ENCODE measurements around the gene OTUD7B.

OTUD7B gene

DNA sequence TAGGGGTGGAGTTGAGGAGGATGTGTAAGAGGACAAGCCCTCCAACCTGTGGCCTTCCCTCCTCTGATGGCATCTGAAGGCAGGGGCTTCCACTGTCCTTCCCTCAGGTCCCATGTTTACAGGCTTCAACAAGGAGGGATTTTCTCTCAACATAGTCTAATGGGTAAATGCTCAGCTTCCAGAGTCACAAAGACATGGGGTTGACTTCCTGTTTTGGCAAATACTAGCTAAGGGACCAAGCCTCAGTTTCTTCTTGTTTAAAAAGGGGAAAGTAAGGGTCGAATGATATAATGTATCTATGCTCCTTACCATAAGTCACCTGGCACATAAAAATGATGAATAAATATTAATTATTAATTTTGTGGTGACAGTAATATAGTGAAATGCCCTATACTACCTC, 96.0 kb downstream of the OTUD7B start:
- no peak for FAIRE-seq

DNA sequence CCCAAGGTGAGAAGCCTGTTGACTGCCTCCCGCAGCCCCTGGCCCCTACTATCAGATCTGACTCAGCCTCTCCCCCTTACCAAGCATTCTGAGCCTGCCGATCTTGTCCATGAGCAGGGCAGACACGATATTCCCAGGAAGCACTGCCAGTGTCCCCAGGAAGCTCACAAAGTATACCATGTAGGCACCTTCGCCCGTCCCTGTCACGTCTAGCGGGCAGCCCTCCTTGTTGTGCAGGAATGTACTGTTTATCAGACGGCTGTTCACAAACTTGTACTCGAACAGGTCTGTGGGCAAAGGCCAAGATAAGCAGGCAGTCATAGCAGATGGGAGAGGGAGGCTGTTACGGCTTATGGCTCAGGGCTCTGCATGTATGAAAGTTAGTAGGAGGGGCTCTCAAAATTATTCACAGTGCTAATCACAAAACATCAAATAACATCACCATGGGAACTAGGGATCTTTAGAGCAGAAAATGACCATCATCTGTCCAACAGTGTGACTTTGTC, 103.9 kb downstream of the OTUD7B start:
- FAIRE-seq (no peak), DNase-seq (ENCODE audit: insufficient read length) (no peak)
- TF ChIP-seq POLR2A (IDR thresholded peaks at IDR 0.05; ENCODE audit: low read depth, low read length) (no peak), POLR2AphosphoS5 (IDR thresholded peaks at IDR 0.05; ENCODE audit: low read depth, low read length) (no peak), TAF1 (IDR thresholded peaks at IDR 0.05; ENCODE audit: borderline replicate concordance, low read depth, low read length) (no peak)

More for the DNA sequence above, 96.0 kb downstream of the OTUD7B start:
- no peak for TF ChIP-seq POLR2A (IDR thresholded peaks at IDR 0.05; ENCODE audit: low read depth, low read length)
- TF ChIP-seq TAF1 (IDR thresholded peaks at IDR 0.05; ENCODE audit: borderline replicate concordance, low read depth, low read length): no peak
- TF ChIP-seq POLR2AphosphoS5 (IDR thresholded peaks at IDR 0.05; ENCODE audit: low read depth, low read length): no peak
- DNase-seq (ENCODE audit: insufficient read length): no peak

DNA sequence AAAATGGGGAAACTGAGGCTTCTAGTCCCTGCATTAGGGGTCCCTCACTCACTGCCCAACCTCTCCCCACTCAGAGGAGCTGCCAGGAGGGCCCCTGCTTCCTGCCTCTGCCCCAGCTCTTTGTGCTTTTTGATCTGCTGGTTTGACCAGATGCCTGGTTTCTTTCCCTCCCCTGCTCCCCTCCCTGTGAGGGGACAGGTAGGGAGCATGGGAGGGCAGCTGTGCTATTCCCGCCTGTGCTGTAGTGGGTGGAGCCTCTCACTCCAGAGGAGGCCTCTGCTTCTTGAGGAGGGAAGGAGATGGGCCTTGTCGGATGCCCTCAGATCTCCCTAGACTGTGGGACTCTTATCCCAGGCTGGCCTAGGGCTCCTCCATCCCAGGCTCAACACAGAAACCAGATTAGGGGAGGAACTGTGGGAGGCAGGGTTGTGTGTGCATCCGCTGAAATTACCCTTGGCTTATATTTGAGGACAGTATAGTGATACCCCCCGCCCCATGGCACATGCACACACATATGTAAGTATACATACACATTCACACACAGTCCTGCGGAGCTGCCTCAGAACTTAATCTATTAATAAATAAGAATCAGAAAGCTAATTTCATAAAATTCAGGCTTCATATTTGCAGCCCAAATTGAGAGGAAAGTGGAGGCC, 106.6 kb downstream of the OTUD7B start:
- DNase-seq (ENCODE audit: insufficient read length) (no peak), FAIRE-seq (no peak)
- no peak for TF ChIP-seq TAF1 (IDR thresholded peaks at IDR 0.05; ENCODE audit: borderline replicate concordance, low read depth, low read length)
- no peak for TF ChIP-seq POLR2A (IDR thresholded peaks at IDR 0.05; ENCODE audit: low read depth, low read length)
- no peak for TF ChIP-seq POLR2AphosphoS5 (IDR thresholded peaks at IDR 0.05; ENCODE audit: low read depth, low read length)

DNA sequence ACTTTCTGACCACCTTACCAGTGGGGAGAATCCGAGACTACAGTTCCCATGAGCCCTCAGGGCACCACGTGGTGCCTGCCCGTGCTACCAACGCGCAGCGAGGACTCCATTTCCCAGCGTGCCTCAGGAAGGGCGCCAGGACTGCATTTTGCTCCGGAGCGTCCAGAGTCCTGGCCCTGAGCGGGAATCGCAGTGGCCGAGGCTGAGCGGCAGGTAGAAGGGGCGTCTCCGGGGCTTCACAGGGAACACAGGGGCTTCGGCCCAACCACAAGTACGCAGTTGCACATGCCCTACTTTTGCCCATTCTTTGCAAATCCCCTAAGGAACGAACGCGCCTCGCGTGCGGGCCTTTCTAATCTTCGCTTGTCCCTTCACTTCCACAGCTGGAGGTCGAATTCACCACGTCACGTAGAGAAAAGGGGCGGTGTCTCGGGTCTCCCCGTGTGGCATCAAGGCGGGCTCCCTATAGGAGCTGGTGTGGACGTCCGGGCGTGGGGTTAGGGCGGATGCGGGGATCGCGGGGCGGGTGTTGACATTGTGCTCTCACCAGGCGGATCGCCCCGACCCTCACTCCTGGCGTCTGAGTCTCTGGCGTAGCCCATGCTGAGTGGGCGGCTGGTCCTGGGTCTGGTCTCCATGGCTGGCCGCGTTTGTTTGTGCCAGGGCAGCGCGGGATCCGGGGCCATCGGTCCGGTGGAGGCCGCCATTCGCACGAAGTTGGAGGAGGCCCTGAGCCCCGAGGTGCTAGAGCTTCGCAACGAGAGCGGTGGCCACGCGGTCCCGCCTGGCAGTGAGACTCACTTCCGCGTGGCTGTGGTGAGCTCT, 110.9 kb downstream of the OTUD7B start, which contains the start of gene BOLA1:
Gene BOLA1, plus strand, starts transcription at position 109 of the 825 bp plus-strand sequence. Its CDS starts 492 bp downstream, at position 601.
- peak; percentile 99 for FAIRE-seq

DNA sequence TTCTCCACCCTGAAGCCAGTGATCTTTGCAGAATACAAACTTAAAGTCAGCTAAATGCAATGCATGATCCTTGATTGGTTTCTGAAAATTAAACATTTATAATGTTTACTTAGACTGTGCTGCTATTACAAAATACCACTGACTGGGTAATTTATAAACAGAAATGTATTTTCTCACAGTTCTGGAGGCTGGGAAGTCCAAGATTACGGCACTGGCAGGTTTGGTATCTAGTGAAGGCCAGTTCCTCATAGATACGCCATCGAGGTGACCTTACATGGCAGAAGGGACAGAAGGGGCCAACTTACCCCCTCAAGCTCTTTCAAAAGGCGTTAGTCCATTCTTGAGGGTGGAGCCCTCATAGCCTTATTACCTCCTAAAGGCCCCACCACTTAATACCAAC, 114.0 kb downstream of the OTUD7B start:
- TF ChIP-seq POLR2A (IDR thresholded peaks at IDR 0.05; ENCODE audit: low read depth, low read length) (no peak), POLR2AphosphoS5 (IDR thresholded peaks at IDR 0.05; ENCODE audit: low read depth, low read length) (no peak), TAF1 (IDR thresholded peaks at IDR 0.05; ENCODE audit: borderline replicate concordance, low read depth, low read length) (no peak)
- FAIRE-seq (no peak), DNase-seq (ENCODE audit: insufficient read length) (no peak)

More for the DNA sequence above, 110.9 kb downstream of the OTUD7B start, which contains the start of gene BOLA1:
- peak; percentile 97 for DNase-seq (ENCODE audit: insufficient read length)
- TF ChIP-seq TAF1 (IDR thresholded peaks at IDR 0.05; ENCODE audit: borderline replicate concordance, low read depth, low read length): no peak
- peak; percentile 65; the same call in 1 of the 2 replicates for TF ChIP-seq POLR2AphosphoS5 (IDR thresholded peaks at IDR 0.05; ENCODE audit: low read depth, low read length)
- peak; percentile 54; the same call in 1 of the 2 replicates for TF ChIP-seq POLR2A (IDR thresholded peaks at IDR 0.05; ENCODE audit: low read depth, low read length)

DNA sequence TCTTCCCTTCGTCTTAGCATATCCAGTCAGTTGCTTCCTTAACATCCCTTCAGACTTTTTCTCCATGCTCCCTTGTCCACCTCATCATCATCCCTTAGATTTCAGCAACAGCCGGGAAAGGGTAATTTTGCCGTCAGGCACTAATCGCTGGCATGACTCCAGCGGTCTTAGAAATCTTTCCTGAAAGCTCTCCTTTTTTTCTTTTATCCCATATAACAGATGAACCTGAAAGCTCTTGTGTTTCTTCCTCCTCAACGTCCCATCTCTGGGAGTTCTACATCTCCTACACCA, 121.6 kb downstream of the OTUD7B start:
- DNase-seq (ENCODE audit: insufficient read length) (no peak), FAIRE-seq (no peak)
- TF ChIP-seq POLR2AphosphoS5 (IDR thresholded peaks at IDR 0.05; ENCODE audit: low read depth, low read length): no peak
- no peak for TF ChIP-seq POLR2A (IDR thresholded peaks at IDR 0.05; ENCODE audit: low read depth, low read length)

DNA sequence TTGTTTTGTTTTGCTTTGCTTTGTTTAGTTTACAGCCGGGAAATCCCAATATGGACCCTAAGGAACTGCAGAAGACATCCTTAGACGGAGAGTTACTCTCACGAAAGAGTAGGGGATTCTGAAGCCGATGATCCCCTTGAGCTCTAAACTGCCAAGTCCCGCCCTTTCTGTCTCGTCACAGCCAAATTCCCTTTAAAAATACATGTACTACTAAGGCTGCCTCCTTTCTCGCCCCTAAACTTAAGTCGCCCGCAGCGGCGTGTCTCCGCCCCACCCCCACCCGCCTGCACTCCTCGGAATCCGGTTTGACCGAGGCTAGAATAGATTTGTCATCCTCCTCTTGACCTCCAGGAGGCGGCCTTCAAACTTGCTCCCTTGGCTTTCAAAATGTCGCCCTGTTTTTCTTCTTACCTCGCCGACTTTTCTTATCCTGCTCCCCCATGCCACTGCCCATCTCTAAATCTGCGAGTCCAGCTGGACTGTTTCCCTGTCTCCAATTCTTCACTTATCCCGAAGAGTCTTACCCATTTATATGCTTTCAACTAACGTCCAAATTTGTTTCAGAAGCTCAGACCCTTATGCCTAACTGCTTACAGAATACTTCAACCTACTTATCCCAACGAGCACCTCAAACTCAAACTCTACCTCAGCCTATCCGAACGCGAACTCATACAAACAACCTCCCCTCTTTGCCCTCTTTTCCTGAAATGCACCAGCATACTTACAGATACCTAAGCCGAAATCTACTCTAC, 122.1 kb downstream of the OTUD7B start:
- peak; percentile 69; the same call in 1 of the 2 replicates for TF ChIP-seq POLR2AphosphoS5 (IDR thresholded peaks at IDR 0.05; ENCODE audit: low read depth, low read length)
- TF ChIP-seq TAF1 (IDR thresholded peaks at IDR 0.05; ENCODE audit: borderline replicate concordance, low read depth, low read length): 0 out of 2 replicates have a peak, but pooled peaks have one; percentile 10
- TF ChIP-seq POLR2A (IDR thresholded peaks at IDR 0.05; ENCODE audit: low read depth, low read length): peak; percentile 75
- FAIRE-seq (peak; percentile 44), DNase-seq (ENCODE audit: insufficient read length) (peak; percentile 51)
